Stimulated activated CD8-positive, alpha-beta memory T cell treated with anti-CD3 and anti-CD28 coated beads, Interleukin-15, amount 100 ng/mL, for 24 hours (primary cell): ENCODE results near the gene SLC25A10.
"Not testable (repeated sequence)": the region's sequence is repeated elsewhere in the genome, so short reads cannot be mapped to it uniquely, and the experiment has no call there.

ENCODE experiments used
- DNase-seq: peaks from one replicate; pipeline ENCODE4 v3.0.0-alpha.2; 2020; ENCODE audit warnings: low read depth

SLC25A10 gene

GRCh38 chr17:81711814-81712467 is at the start of gene SLC25A10:
Gene SLC25A10, plus strand, starts transcription at chr17:81712284. Its CDS starts 143 bp downstream, at chr17:81712427.
- DNase-seq, result peak; percentile 66

- no peak for DNase-seq
These were observed 48.0 kb upstream of the SLC25A10 start for GRCh38 chr17:81664051-81664470.

- no peak for DNase-seq
These were observed 46.6 kb upstream of the SLC25A10 start for GRCh38 chr17:81665205-81666091.

GRCh38 chr17:81666092-81666341 is 46.1 kb upstream of the SLC25A10 start:
- no peak for DNase-seq

GRCh38 chr17:81666342-81667191 is 45.5 kb upstream of the SLC25A10 start, which contains the start of the genes CCDC137 and OXLD1:
Gene CCDC137, plus strand, starts transcription at chr17:81666737. Its CDS starts 30 bp downstream, at chr17:81666767.
Gene OXLD1, minus strand, starts transcription at chr17:81666605. Its CDS starts 28 bp downstream, at chr17:81666577.
- DNase-seq, result peak; percentile 79

GRCh38 chr17:81667754-81668153 is 44.3 kb upstream of the SLC25A10 start:
- DNase-seq, result no peak

- DNase-seq, result no peak
These were observed 39.6 kb upstream of the SLC25A10 start for GRCh38 chr17:81672504-81672903.

GRCh38 chr17:81672954-81673353 is 39.1 kb upstream of the SLC25A10 start:
- DNase-seq, result no peak

GRCh38 chr17:81673561-81674258 is 38.4 kb upstream of the SLC25A10 start:
- no peak for DNase-seq

- DNase-seq, result not testable (repeated sequence)
These were observed 36.4 kb upstream of the SLC25A10 start for GRCh38 chr17:81675515-81676221.

- no peak for DNase-seq
These were observed 35.2 kb upstream of the SLC25A10 start for GRCh38 chr17:81676906-81677305.

- no peak for DNase-seq
These were observed 31.9 kb upstream of the SLC25A10 start for GRCh38 chr17:81680150-81680549.

- DNase-seq, result no peak
These were observed 30.4 kb upstream of the SLC25A10 start for GRCh38 chr17:81681672-81682071.

GRCh38 chr17:81682565-81683207 is 29.4 kb upstream of the SLC25A10 start:
- DNase-seq, result no peak

GRCh38 chr17:81683208-81683583 is 28.9 kb upstream of the SLC25A10 start:
- DNase-seq, result no peak

GRCh38 chr17:81683584-81684441 is 28.3 kb upstream of the SLC25A10 start, which contains the start of the genes ARL16 and HGS:
Gene ARL16, minus strand, starts transcription at chr17:81683797. Its CDS starts 44 bp downstream, at chr17:81683753.
Gene HGS, plus strand, starts transcription at chr17:81684011. Its CDS starts 56 bp downstream, at chr17:81684067.
- DNase-seq, result peak; percentile 94

GRCh38 chr17:81684442-81684911 is 27.6 kb upstream of the SLC25A10 start:
- no peak for DNase-seq

GRCh38 chr17:81685108-81685507 is 27.0 kb upstream of the SLC25A10 start:
- DNase-seq, result no peak

- DNase-seq, result no peak
These were observed 25.5 kb upstream of the SLC25A10 start for GRCh38 chr17:81686614-81687013.
